Naive thymus-derived CD4-positive, alpha-beta T cell (primary cell): ENCODE results near the gene BTBD18. TPM values are rescaled to one million over a fixed set of nuclear protein-coding genes. Genes with fewer than 3 reads are reported as not detected.

Source experiments
- ATAC-seq: fragments of 150-1000 bp; cut with Tn5 transposase; 2 replicates; pipeline ENCODE4 v1.10.0; 2021; ENCODE audit warnings: mild to moderate bottlenecking, moderate library complexity
- CTCF ChIA-PET: fragments of 350-600 bp; sonication (Branson Sonifier 250); formaldehyde crosslinking; loops from one replicate; lab custom pipeline; 2021; ENCODE audit warnings: antibody characterized with exemption; lab: Charles Lee
- POLR2A ChIA-PET: fragments of 350-600 bp; sonication (Branson Sonifier 250); formaldehyde crosslinking; loops from one replicate; lab custom pipeline; 2021; ENCODE audit warnings: antibody characterized with exemption, inconsistent platforms; lab: Charles Lee
- DNase-seq, 9 donors: peaks; one replicate each; pipeline versions ENCODE4 v3.0.0 to v3.0.0-alpha.2; 2020 to 2022; ENCODE audit warnings: mixed read lengths in 1 of 9
- H3K27ac ChIP-seq: one replicate; pipeline ENCODE4 v1.7.0; 2013; ENCODE audit warnings: mild to moderate bottlenecking, low read depth, low read length, moderate library complexity
- H3K27me3 ChIP-seq, 2 donors: one replicate each; pipeline ENCODE4 v1.7.0; 2013; ENCODE audit warnings: low read length in 2 of 2, mild to moderate bottlenecking in 2 of 2, moderate library complexity in 2 of 2; ENCODE audit not compliant: control insufficient read depth in 2 of 2, insufficient read depth in 2 of 2
- H3K36me3 ChIP-seq, 3 experiments: 1 replicate in 2 of 3; 2 replicates in 1 of 3; pipeline ENCODE4 v1.7.0; 2013; ENCODE audit warnings: low read length in 3 of 3, mild to moderate bottlenecking in 3 of 3, moderate library complexity in 1 of 3; ENCODE audit not compliant: insufficient read depth in 3 of 3, control insufficient read depth in 2 of 3
- H3K4me1 ChIP-seq, 2 donors: one replicate each; pipeline ENCODE4 v1.7.0; 2013; ENCODE audit warnings: low read length in 2 of 2, mild to moderate bottlenecking in 2 of 2, moderate library complexity in 1 of 2; ENCODE audit not compliant: control insufficient read depth in 2 of 2, insufficient read depth in 2 of 2
- H3K4me3 ChIP-seq: 2 replicates; pipeline ENCODE4 v1.7.0; 2013; ENCODE audit warnings: mild to moderate bottlenecking, low read length
- H3K9me3 ChIP-seq, 3 experiments: 1 replicate in 2 of 3; 2 replicates in 1 of 3; pipeline ENCODE4 v1.7.0; 2013; ENCODE audit warnings: low read length in 3 of 3; ENCODE audit not compliant: control insufficient read depth in 2 of 3
- H3K27ac Mint-ChIP-seq, 9 donors: one replicate each; pipeline ENCODE4 v1.8.0; 2020 to 2022; ENCODE audit warnings: mixed read lengths in 9 of 9, mild to moderate bottlenecking in 8 of 9, moderate library complexity in 5 of 9, inconsistent platforms in 2 of 9
- H3K27me3 Mint-ChIP-seq, 5 donors: one replicate each; pipeline ENCODE4 v1.8.0; 2021 to 2022; ENCODE audit warnings: mixed read lengths in 5 of 5, mild to moderate bottlenecking in 1 of 5
- H3K36me3 Mint-ChIP-seq, 5 donors: one replicate each; pipeline ENCODE4 v1.8.0; 2020 to 2022; ENCODE audit warnings: mixed read lengths in 5 of 5, mild to moderate bottlenecking in 3 of 5, inconsistent platforms in 1 of 5
- H3K4me1 Mint-ChIP-seq, 7 donors: one replicate each; pipeline ENCODE4 v1.8.0; 2020 to 2022; ENCODE audit warnings: mixed read lengths in 7 of 7, mild to moderate bottlenecking in 3 of 7, inconsistent platforms in 1 of 7
- H3K4me3 Mint-ChIP-seq, 10 donors: one replicate each; pipeline ENCODE4 v1.8.0; 2020 to 2022; ENCODE audit warnings: mild to moderate bottlenecking in 10 of 10, mixed read lengths in 10 of 10, moderate library complexity in 6 of 10, inconsistent platforms in 2 of 10
- H3K9me3 Mint-ChIP-seq, 11 donors: one replicate each; pipeline ENCODE4 v1.8.0; 2020 to 2022; ENCODE audit warnings: mixed read lengths in 11 of 11, mild to moderate bottlenecking in 4 of 11, inconsistent platforms in 1 of 11, moderate library complexity in 1 of 11
- intact Hi-C, 2 donors: fragments of 100-400 bp; cut with micrococcal nuclease; formaldehyde crosslinking; loops; one replicate each; pipeline ENCODE4 v1.15.1; 2023
- polyA plus RNA-seq, 2 donors: library from polyadenylated mRNA; unstranded; fragments of 300-500 nt; fragmentation: Illumina TruSeq; gene quantifications; one replicate each; pipeline ENCODE4 v1.2.3, GENCODE V29; 2021
- total RNA-seq, 6 experiments: library from RNA in 5 of 6; stranded (reverse) in 5 of 6; gene quantifications; 1 replicate in 5 of 6; 2 replicates in 1 of 6; pipeline ENCODE4 v1.2.3 and lab custom pipeline; 2021 to 2026

The BTBD18 gene
- total and polyA plus RNA-seq, 7 experiments from 2014 or later = 0.56 to 0.95 TPM; not detected in 5

DNA sequence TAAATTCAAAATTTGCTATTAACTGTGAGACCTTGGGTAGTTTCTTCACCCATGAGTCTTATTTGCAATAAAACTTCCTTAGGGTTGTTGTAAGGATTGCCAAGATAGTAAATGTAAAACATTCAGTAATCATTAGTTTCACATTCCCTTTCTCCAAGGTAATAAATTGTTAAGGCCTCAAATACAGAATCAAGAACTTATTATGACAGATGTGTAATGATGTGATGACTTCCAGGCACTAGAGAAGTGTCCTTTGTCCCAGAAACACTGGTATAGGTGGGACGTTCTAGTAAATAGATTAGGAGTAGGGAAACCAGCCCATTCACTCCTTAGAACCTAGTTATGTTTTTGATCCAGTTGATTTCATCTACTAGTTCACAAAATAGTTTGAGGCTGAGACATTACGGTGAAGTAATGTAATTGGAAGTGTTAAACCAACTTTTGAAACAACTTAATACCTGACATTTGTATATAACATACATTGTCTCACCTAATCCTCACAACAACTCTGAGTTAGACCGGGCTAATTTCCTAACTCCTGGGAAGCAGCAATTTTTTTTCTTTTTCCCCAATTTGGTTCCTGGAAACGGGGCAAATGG lies 35.5 kb upstream of the BTBD18 start:
- Histone ChIP-seq H3K9me3 (no peaks in the 10 kb centered on the region), H3K4me1 (peaks cover 9 to 15% of the 10 kb centered on the region in 2 donors), H3K36me3 (no peaks in the 10 kb centered on the region), H3K4me3 (no peak overlapping the region), H3K27me3 (no peaks in the 10 kb centered on the region), H3K27ac (no peak overlapping the region)
- POLR2A ChIA-PET = no interaction called here
- DNase-seq (no peak), ATAC-seq (no peak)
- Mint-ChIP-seq H3K4me1 (peaks cover 15 to 23% (median 20%) of the 10 kb centered on the region in 7 donors), H3K27ac (peak overlapping the region in 1 of 9 donors; percentile 68), H3K9me3 (no peaks in the 10 kb centered on the region), H3K36me3 (peaks cover 0 to 9% (median 0%) of the 10 kb centered on the region in 5 donors), H3K4me3 (no peak overlapping the region), H3K27me3 (no peaks in the 10 kb centered on the region)
- CTCF ChIA-PET = interaction anchor here (0.9 kb wide), 2 partner anchors 14 to 26 kb away, joined by 3 to 9 read pairs; no protein-coding TSS in a partner anchor
- intact Hi-C loops = no loop called here

- CTCF ChIA-PET = interaction anchor here (0.9 kb wide), 1 partner anchor 14 kb away, joined by 9 read pairs; no protein-coding TSS in a partner anchor
- no peak overlapping the region for H3K27ac ChIP-seq
Observed at GRCh38 chr11:57786436-57786835, 34.8 kb upstream of the BTBD18 start.

DNA sequence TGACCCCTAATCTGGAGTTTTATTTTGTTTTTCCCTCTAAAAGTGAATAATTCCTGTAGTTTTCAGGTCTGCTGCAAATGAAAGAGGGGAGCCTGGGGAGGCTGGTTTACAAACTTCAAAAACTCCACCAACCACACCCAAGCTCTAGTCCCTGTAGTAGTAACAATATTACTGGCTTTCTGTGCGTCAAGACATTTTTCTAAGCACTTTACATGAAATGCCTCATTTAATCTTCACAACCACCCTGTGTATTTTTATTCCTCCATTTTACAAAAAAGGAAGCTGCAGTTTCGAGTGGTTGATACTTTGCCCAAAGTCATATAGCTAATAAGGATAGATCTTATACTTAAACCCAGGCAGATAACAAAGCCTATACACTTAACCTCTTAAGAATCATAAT lies 33.5 kb upstream of the BTBD18 start:
- Mint-ChIP-seq H3K4me3 (no peak overlapping the region), H3K27me3 (no peaks in the 10 kb centered on the region), H3K9me3 (no peaks in the 10 kb centered on the region), H3K36me3 (peaks cover 0 to 11% (median 4%) of the 10 kb centered on the region in 5 donors), H3K27ac (peak overlapping the region in 1 of 9 donors; percentile 74), H3K4me1 (peaks cover 8 to 17% (median 13%) of the 10 kb centered on the region in 7 donors)
- no peaks in the 10 kb centered on the region for H3K27me3 ChIP-seq
- ChIA-PET POLR2A (interaction anchor here (0.7 to 1.2 kb wide), 2 partner anchors 41 to 43 kb away, joined by 3 read pairs; no protein-coding TSS in a partner anchor), CTCF (interaction anchor here (1.0 kb wide), 1 partner anchor 15 kb away, joined by 6 read pairs; no protein-coding TSS in a partner anchor)
- no peak overlapping the region for H3K27ac ChIP-seq
- intact Hi-C loops = no loop called here
- no peak overlapping the region for H3K4me3 ChIP-seq
- H3K4me1 ChIP-seq = peaks cover 0 to 4% of the 10 kb centered on the region in 2 donors
- ATAC-seq = no peak
- H3K9me3 ChIP-seq = no peaks in the 10 kb centered on the region
- DNase-seq = no peak
- H3K36me3 ChIP-seq = no peaks in the 10 kb centered on the region

More at GRCh38 chr11:57786436-57786835, 34.8 kb upstream of the BTBD18 start:
- Histone ChIP-seq H3K36me3 (no peaks in the 10 kb centered on the region), H3K4me3 (no peak overlapping the region), H3K27me3 (no peaks in the 10 kb centered on the region), H3K9me3 (no peaks in the 10 kb centered on the region), H3K4me1 (peaks cover 2 to 10% of the 10 kb centered on the region in 2 donors)
- peaks cover 0 to 8% (median 4%) of the 10 kb centered on the region in 5 donors for H3K36me3 Mint-ChIP-seq
- peak overlapping the region in 2 of 9 donors; percentile 49 to 68 for H3K27ac Mint-ChIP-seq
- no peaks in the 10 kb centered on the region for H3K9me3 Mint-ChIP-seq
- ATAC-seq (no peak), DNase-seq (no peak)
- intact Hi-C loops = no loop called here
- H3K27me3 Mint-ChIP-seq = no peaks in the 10 kb centered on the region
- H3K4me1 Mint-ChIP-seq = peaks cover 13 to 21% (median 16%) of the 10 kb centered on the region in 7 donors
- POLR2A ChIA-PET = no interaction called here
- no peak overlapping the region for H3K4me3 Mint-ChIP-seq

GRCh38 chr11:57781529-57781943 lies 29.9 kb upstream of the BTBD18 start:
- ChIA-PET POLR2A (interaction anchor here (1.0 to 1.2 kb wide), 2 partner anchors 10 to 39 kb away, joined by 3 to 4 read pairs; no protein-coding TSS in a partner anchor), CTCF (no interaction called here)
- Histone ChIP-seq H3K4me1 (peaks cover 0 to 4% of the 10 kb centered on the region in 2 donors), H3K27me3 (no peaks in the 10 kb centered on the region), H3K4me3 (no peak overlapping the region), H3K36me3 (no peaks in the 10 kb centered on the region), H3K27ac (no peak overlapping the region), H3K9me3 (no peaks in the 10 kb centered on the region)
- DNase-seq (no peak), ATAC-seq (no peak)
- Mint-ChIP-seq H3K27ac (peak overlapping the region in 1 of 9 donors; percentile 16), H3K4me3 (peak overlapping the region in 2 of 10 donors; percentile 38 to 39), H3K36me3 (peaks cover 0 to 8% (median 4%) of the 10 kb centered on the region in 5 donors), H3K4me1 (peaks cover 15 to 26% (median 20%) of the 10 kb centered on the region in 7 donors), H3K9me3 (no peaks in the 10 kb centered on the region), H3K27me3 (no peaks in the 10 kb centered on the region)
- intact Hi-C loops = no loop called here

GRCh38 chr11:57779276-57779675 lies 27.7 kb upstream of the BTBD18 start:
- no peak for ATAC-seq
- peak overlapping the region in 4 of 9 donors; percentile 9 to 71 (median 31) for H3K27ac Mint-ChIP-seq

DNA sequence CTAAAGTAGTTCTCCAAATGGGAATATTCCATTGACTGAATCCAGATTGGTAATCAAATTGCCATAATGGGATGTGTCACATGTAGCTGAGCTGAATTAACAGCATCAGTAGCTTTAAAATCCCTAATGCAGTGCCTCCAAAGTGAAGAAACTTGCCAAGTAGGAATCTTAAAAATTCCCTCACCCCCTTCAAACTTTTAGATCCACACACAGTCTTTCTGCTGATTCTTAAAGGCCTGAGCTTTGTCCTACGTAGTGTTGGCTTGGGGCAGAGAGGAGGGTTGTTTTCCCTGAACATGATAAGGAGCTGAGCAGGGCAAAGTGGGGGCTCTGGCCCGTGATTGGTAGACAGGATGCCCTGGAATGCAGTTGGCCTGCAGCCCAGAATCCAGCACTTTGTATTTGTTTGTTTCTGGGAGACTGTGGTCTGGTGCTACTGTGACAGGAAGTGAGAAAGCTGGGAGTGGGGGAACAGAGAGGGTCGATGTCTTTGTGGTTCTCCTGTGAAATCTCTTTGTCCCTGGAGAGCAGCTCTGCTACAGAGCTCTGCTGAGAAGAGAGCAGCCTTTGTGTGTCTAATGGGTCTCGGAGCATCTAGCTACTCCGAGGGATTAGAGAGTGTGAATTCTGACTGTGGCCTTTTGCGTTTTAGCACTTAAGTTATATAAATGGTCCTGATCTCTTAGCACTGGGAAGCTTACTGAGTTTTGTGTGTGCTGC lies 26.9 kb upstream of the BTBD18 start:
- Histone ChIP-seq H3K27ac (no peak overlapping the region), H3K27me3 (no peaks in the 10 kb centered on the region), H3K36me3 (no peaks in the 10 kb centered on the region), H3K4me3 (no peak overlapping the region), H3K4me1 (peaks cover 0 to 4% of the 10 kb centered on the region in 2 donors), H3K9me3 (no peaks in the 10 kb centered on the region)
- peaks cover 0 to 8% (median 4%) of the 10 kb centered on the region in 5 donors for H3K36me3 Mint-ChIP-seq
- H3K4me3 Mint-ChIP-seq = no peak overlapping the region
- intact Hi-C loops = no loop called here
- CTCF ChIA-PET = no interaction called here
- H3K27ac Mint-ChIP-seq = peak overlapping the region in 4 of 9 donors; percentile 1 to 71 (median 5)
- no peak for DNase-seq
- no peak for ATAC-seq
- no peaks in the 10 kb centered on the region for H3K27me3 Mint-ChIP-seq
- no peaks in the 10 kb centered on the region for H3K9me3 Mint-ChIP-seq
- H3K4me1 Mint-ChIP-seq = peaks cover 20 to 36% (median 30%) of the 10 kb centered on the region in 7 donors
- POLR2A ChIA-PET = interaction anchor here (0.8 kb wide), 1 partner anchor 82 kb away, joined by 3 read pairs; no protein-coding TSS in a partner anchor

More at GRCh38 chr11:57779276-57779675, 27.7 kb upstream of the BTBD18 start:
- POLR2A ChIA-PET = no interaction called here
- H3K36me3 ChIP-seq = no peaks in the 10 kb centered on the region
- peaks cover 0 to 4% of the 10 kb centered on the region in 2 donors for H3K4me1 ChIP-seq
- H3K4me3 ChIP-seq = no peak overlapping the region
- no peaks in the 10 kb centered on the region for H3K9me3 ChIP-seq
- H3K27me3 Mint-ChIP-seq = no peaks in the 10 kb centered on the region
- peaks cover 0 to 8% (median 4%) of the 10 kb centered on the region in 5 donors for H3K36me3 Mint-ChIP-seq
- H3K9me3 Mint-ChIP-seq = no peaks in the 10 kb centered on the region
- peaks cover 20 to 36% (median 30%) of the 10 kb centered on the region in 7 donors for H3K4me1 Mint-ChIP-seq
- intact Hi-C loops = no loop called here
- CTCF ChIA-PET = no interaction called here
- H3K4me3 Mint-ChIP-seq = no peak overlapping the region
- H3K27ac ChIP-seq = no peak overlapping the region
- DNase-seq = no peak
- H3K27me3 ChIP-seq = no peaks in the 10 kb centered on the region
